Esophagus muscularis mucosa (tissue), 4 donors: ENCODE data around the gene ZC3H7A. TPM values are rescaled to one million over a fixed set of nuclear protein-coding genes. Genes with fewer than 3 reads are reported as not detected.

Experiments
- DNase-seq: peaks from one replicate; pipeline ENCODE4 v3.0.0-alpha.2; 2017; ENCODE audit errors: extremely low spot score
- H3K27ac ChIP-seq, 4 donors: fragments of 200-600 bp; sonication (generic); replicated peaks in 1 of 4; 1 replicate in 3 of 4; 2 replicates in 1 of 4; pipeline ENCODE4 v1.5.1; 2016 to 2019; ENCODE audit warnings: mild to moderate bottlenecking in 1 of 4
- H3K27me3 ChIP-seq, 4 donors: fragments of 200-600 bp; sonication (generic); one replicate each; pipeline versions ENCODE4 v1.5.1 to v1.6.0; 2016 to 2019
- H3K36me3 ChIP-seq, 4 donors: fragments of 200-600 bp; sonication (generic); one replicate each; pipeline ENCODE4 v1.5.1; 2016 to 2019
- H3K4me1 ChIP-seq, 4 donors: fragments of 200-600 bp; sonication (generic); one replicate each; pipeline ENCODE4 v1.5.1; 2016 to 2019
- H3K4me3 ChIP-seq, 4 donors: fragments of 200-600 bp; sonication (generic); 1 replicate in 2 of 4; 2 replicates in 2 of 4; pipeline ENCODE4 v1.5.1; 2016 to 2019; ENCODE audit warnings: mild to moderate bottlenecking in 4 of 4, moderate library complexity in 1 of 4
- H3K9me3 ChIP-seq, 4 donors: fragments of 200-600 bp; sonication (generic); 1 replicate in 3 of 4; 2 replicates in 1 of 4; pipeline ENCODE4 v1.5.1; 2016 to 2019
- EP300 ChIP-seq: sonication (generic); formaldehyde crosslinking; IDR thresholded peaks from one replicate; pipeline ENCODE4 v1.6.1; 2017; ENCODE audit warnings: antibody characterized with exemption
- POLR2A ChIP-seq: fragments of 450-650 bp; IDR thresholded peaks from one replicate; pipeline ENCODE4 v1.6.1; 2017; ENCODE audit warnings: antibody characterized with exemption, moderate library complexity, mild to moderate bottlenecking, low read depth
- POLR2AphosphoS5 ChIP-seq, 2 donors: sonication (generic); formaldehyde crosslinking; IDR thresholded peaks; one replicate each; pipeline ENCODE4 v1.6.1; 2017; ENCODE audit warnings: antibody characterized with exemption in 2 of 2
- WGBS: methylation state at CpG from one replicate; pipeline ENCODE4 v1.1.5; 2018; 5-methylcytosine and 5-hydroxymethylcytosine counted together
- intact Hi-C: fragments of 100-400 bp; cut with DNase I; formaldehyde crosslinking; loops from one replicate; pipeline ENCODE4 v1.15.1; 2023
- total RNA-seq, 4 donors: library from RNA; depleted of rRNA; stranded (reverse); fragments of >200 nt; gene quantifications; one replicate each; pipeline versions ENCODE4 v1.1.0 to v1.2.1, GENCODE V29; 2016
- TF ChIP-seq, protein P1 (sequence below), 3 experiments: fragments of 200-600 bp in 2 of 3; fragments of 450-650 bp in 1 of 3; sonication (generic) in 2 of 3; IDR thresholded peaks; one replicate each; pipeline ENCODE4 v1.5.1; 2017 to 2019; ENCODE audit warnings: antibody characterized with exemption in 3 of 3, mild to moderate bottlenecking in 2 of 3, moderate library complexity in 1 of 3

The ZC3H7A gene
- total RNA-seq, 4 donors from 2014 or later, result 51.1 to 61.0 (median 61.0) TPM

DNA sequence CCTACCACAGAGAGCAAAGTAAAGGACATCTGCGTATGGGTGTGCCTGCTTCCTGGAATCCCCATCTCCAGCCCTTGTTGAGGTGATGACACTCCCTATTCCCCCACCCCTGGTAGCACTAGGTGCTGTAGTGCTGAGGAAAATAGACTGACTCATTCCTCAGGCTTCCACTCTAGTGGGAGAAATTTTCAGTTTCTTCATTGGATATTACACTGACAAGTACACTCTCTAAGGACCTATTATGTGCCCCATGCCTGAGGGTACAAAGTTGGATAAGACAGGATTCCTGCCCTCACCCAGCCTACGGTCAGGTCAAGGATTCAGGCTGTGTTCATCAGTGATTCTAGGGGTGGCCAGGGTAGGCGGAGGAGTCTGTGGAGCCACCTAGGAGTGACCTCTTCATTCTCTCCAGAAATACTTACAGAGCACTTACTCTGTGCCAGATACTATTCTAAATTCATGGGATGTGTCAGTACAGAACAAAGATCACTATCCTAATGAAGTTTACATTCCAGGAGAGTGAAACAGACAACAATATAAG lies 4.5 kb upstream of the ZC3H7A start:
- no peaks in the 10 kb centered on the region for H3K27me3 ChIP-seq
- TF ChIP-seq, protein P1, sequence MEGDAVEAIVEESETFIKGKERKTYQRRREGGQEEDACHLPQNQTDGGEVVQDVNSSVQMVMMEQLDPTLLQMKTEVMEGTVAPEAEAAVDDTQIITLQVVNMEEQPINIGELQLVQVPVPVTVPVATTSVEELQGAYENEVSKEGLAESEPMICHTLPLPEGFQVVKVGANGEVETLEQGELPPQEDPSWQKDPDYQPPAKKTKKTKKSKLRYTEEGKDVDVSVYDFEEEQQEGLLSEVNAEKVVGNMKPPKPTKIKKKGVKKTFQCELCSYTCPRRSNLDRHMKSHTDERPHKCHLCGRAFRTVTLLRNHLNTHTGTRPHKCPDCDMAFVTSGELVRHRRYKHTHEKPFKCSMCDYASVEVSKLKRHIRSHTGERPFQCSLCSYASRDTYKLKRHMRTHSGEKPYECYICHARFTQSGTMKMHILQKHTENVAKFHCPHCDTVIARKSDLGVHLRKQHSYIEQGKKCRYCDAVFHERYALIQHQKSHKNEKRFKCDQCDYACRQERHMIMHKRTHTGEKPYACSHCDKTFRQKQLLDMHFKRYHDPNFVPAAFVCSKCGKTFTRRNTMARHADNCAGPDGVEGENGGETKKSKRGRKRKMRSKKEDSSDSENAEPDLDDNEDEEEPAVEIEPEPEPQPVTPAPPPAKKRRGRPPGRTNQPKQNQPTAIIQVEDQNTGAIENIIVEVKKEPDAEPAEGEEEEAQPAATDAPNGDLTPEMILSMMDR (IDR thresholded peaks at IDR 0.05), result no peak
- TF ChIP-seq POLR2A (no peak), EP300 (no peak), POLR2AphosphoS5 (IDR thresholded peaks at IDR 0.05) (no peak)
- WGBS, result 61% methylated on average over 3 of the region's 3 CpGs
- H3K4me3 ChIP-seq, result no peak overlapping the region
- intact Hi-C loops, result no loop called here
- H3K27ac ChIP-seq, result no peak overlapping the region
- no peak for DNase-seq
- H3K9me3 ChIP-seq, result no peaks in the 10 kb centered on the region
- H3K36me3 ChIP-seq, result no peaks in the 10 kb centered on the region
- peaks cover 25 to 34% (median 28%) of the 10 kb centered on the region in 4 donors for H3K4me1 ChIP-seq

DNA sequence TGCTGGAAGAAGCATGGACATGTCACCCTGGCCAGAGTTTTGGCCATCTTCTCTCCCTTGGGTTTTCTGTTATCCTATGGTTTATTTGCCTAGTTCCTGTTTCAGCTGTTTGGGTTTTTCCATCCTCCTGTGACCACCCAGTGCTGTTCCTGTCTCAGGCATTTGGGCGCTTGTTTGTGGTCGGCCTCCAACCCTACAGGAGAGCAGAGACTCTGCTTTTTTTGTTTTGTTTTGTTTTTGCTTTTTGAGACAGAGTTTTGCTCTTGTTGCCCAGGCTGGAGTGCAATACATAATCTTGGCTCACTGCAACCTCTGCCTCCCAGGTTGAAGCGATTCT lies 3.3 kb upstream of the ZC3H7A start:
- peak overlapping the region in 2 of 4 donors; percentile 1 to 99 for H3K27ac ChIP-seq
- H3K4me1 ChIP-seq, result peaks cover 31 to 44% (median 36%) of the 10 kb centered on the region in 4 donors
- TF ChIP-seq POLR2AphosphoS5 (IDR thresholded peaks at IDR 0.05) (no peak), EP300 (no peak), POLR2A (no peak)
- TF ChIP-seq, protein P1 (IDR thresholded peaks at IDR 0.05), result no peak

DNA sequence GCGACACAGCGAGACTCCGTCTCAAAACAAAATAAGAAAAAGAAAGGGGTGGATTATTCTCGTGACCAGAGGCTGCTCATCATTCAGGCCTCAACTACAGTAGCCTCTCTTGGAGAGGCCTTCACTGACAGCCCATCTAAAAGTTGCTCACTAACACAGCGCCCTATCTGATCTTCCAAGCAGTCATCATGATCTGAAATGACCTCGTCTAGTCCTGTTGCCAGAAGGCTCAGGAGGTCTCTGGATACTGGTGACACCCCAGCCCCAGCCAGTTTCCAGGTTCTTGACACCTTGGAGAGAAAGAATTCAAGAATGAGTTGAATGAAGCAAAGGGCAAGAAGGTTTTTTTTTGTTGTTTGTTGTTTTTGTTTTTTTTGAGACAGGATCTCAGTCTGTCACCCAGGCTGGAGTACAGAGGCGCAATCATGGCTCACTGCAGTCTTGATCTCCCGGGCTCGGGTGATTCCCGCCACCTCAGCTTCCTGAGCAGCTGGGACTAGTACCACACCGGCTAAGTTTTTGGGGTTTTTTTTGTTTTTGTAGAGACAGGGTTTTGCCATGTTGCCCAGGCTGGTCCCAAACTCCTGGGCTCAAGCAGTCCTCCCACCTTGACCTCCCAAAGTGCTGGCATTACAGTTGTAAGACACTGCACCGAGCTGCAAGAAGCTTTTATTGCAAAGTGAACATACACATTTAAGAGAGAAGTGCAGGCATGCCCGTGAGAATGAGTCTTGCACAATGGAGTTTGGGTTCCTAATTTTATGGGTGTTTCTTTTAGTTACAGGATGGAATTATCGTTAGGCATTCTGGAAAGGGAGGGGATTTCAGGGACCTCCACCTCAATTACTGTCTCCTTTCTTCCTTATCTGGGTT lies 2.7 kb upstream of the ZC3H7A start:
- Histone ChIP-seq H3K36me3 (peaks cover 0 to 4% (median 1%) of the 10 kb centered on the region in 4 donors), H3K4me1 (peaks cover 37 to 50% (median 42%) of the 10 kb centered on the region in 4 donors), H3K27me3 (no peaks in the 10 kb centered on the region), H3K4me3 (no peak overlapping the region), H3K9me3 (no peaks in the 10 kb centered on the region), H3K27ac (peak overlapping the region; percentile 42 to 99 (median 99))
- intact Hi-C loops, result no loop called here
- TF ChIP-seq EP300 (no peak), POLR2A (no peak), POLR2AphosphoS5 (IDR thresholded peaks at IDR 0.05) (no peak)
- TF ChIP-seq, protein P1 (IDR thresholded peaks at IDR 0.05), result no peak
- 82% methylated on average over 14 of the region's 14 CpGs for whole genome bisulfite sequencing
- DNase-seq, result no peak

More for the DNA sequence above, 3.3 kb upstream of the ZC3H7A start:
- intact Hi-C loops, result no loop called here
- H3K27me3 ChIP-seq, result no peaks in the 10 kb centered on the region
- no peak for DNase-seq
- H3K9me3 ChIP-seq, result no peaks in the 10 kb centered on the region
- WGBS, result 92% methylated on average over 3 of the region's 3 CpGs
- peaks cover 0 to 3% (median 0%) of the 10 kb centered on the region in 4 donors for H3K36me3 ChIP-seq
- no peak overlapping the region for H3K4me3 ChIP-seq

DNA sequence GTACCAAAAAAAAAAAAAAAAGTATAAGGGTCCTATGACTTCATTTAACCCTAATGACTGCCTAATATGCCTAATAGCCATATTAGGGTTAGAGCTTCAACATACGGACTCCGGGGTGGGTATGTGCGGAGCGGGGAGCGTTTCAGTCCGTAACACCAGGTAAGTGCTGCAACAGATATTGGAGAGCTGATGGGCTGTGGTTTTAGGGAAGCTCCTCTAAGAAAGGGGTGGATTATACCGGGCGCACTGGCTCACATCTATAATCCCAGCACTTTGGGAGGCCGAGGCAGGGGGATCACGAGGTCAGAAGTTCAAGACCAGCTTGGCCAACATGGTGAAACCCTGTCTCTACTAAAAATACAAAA lies 1.9 kb upstream of the ZC3H7A start:
- Histone ChIP-seq H3K27me3 (no peaks in the 10 kb centered on the region), H3K4me3 (peak overlapping the region in 3 of 4 donors; percentile 92 to 97 (median 95)), H3K4me1 (peaks cover 45 to 57% (median 49%) of the 10 kb centered on the region in 4 donors), H3K27ac (peak overlapping the region; percentile 96 to 99 (median 99)), H3K36me3 (peaks cover 0 to 4% (median 1%) of the 10 kb centered on the region in 4 donors), H3K9me3 (no peaks in the 10 kb centered on the region)
- intact Hi-C loops, result no loop called here
- WGBS, result 94% methylated on average over 10 of the region's 10 CpGs
- no peak for DNase-seq
- TF ChIP-seq POLR2A, result no peak
- TF ChIP-seq EP300, result no peak
- no peak for TF ChIP-seq POLR2AphosphoS5 (IDR thresholded peaks at IDR 0.05)
- TF ChIP-seq, protein P1 (IDR thresholded peaks at IDR 0.05), result no peak
